ENCODE results near the gene GALK2. TPM values are rescaled to one million over a fixed set of nuclear protein-coding genes. Genes with fewer than 3 reads are reported as not detected.

The GALK2 gene
- 11.9 TPM for polyA plus RNA-seq (2013, experiment 1 of 2)
- polyA plus RNA-seq (2013, experiment 2 of 2) = 11.3 TPM

DNA sequence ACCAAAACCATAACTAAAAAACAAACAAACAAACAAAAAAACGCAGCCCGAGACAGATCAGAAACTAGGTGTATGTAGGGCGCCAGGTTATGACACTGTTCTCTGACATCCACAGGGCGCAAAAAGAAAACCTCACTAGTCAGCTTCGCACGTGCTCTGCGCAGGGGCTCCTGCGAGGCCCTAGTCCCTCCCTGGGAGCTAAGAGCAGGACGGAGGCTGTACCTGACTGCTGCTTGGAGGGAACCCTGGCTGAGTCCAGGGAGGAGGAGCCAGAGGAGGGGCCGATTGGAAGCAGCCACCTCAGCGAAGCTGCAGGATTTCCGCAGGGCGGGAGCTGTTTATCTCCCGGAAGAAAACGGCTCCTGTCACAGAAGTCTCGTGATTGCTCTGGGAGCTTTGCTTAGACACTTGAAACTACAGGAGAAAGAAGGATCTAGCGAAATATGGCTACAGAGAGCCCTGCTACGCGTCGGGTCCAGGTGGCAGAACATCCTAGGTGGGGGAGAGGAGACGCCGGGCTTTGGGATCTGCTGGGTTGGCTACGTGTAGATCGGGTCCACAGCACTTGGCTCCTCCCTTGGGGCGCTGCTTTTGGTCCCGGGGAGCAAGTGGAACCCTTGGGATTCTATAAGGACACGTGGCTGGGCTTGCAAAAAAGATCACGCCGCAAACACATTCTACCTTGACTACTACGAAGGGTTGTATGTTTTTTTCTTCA, at the start of gene GALK2:
GALK2 (plus strand) TSS at position 368 of the 718 bp plus-strand sequence; CDS start at position 444, 76 bp downstream.
- no peak within 1 kb of the TSS for H2BK12ac ChIP-seq (ENCODE audit: low read length)
- no CpG with 5 or more reads among the region's 30 CpGs for WGBS, 2 donors (ENCODE audit: extremely low coverage in 2 of 2, insufficient read length in 2 of 2, insufficient replicate concordance in 1 of 2)
- peak within 1 kb of the TSS; percentile 92 for H2AFZ ChIP-seq (ENCODE audit: low read length)
- peaks cover 0 to 3% of the 10 kb centered on the region in 2 donors for H3K9me3 ChIP-seq (replicated peaks in 1 of 2; ENCODE audit: control insufficient read depth in 2 of 2, insufficient read depth in 1 of 2, low read depth in 1 of 2, low read length in 2 of 2)
- peaks cover 2 to 3% of the 10 kb centered on the region in 2 donors for H3K4me1 ChIP-seq (ENCODE audit: control insufficient read depth in 2 of 2, insufficient read depth in 1 of 2, low read depth in 1 of 2, low read length in 2 of 2)
- H3K23ac ChIP-seq (ENCODE audit: low read depth, low read length, poor library complexity) = peak within 1 kb of the TSS; percentile 26
- H3K27me3 ChIP-seq (ENCODE audit: control insufficient read depth in 3 of 3, insufficient read depth in 3 of 3, low read depth in 1 of 3, low read length in 3 of 3) = no peaks in the 10 kb centered on the region
- H3K4me3 ChIP-seq (ENCODE audit: low read length in 2 of 2) = peak within 1 kb of the TSS; percentile 57 to 92
- H3K36me3 ChIP-seq (replicated peaks in 1 of 2; ENCODE audit: control insufficient read depth in 2 of 2, insufficient read depth in 2 of 2, low read length in 2 of 2) = no peaks in the 10 kb centered on the region
- H3K14ac ChIP-seq (ENCODE audit: low read length) = no peak within 1 kb of the TSS
- H3K4me2 ChIP-seq (ENCODE audit: insufficient read depth, low read length, poor library complexity, severe bottlenecking) = peak within 1 kb of the TSS; percentile 70
- H2BK15ac ChIP-seq (ENCODE audit: low read length) = no peak within 1 kb of the TSS
- DNase-seq (ENCODE audit: low spot score) = peak; percentile 64
- H2BK5ac ChIP-seq (ENCODE audit: low read length) = no peak within 1 kb of the TSS
- H2BK120ac ChIP-seq (ENCODE audit: low read depth, low read length) = peak within 1 kb of the TSS; percentile 39
- no peak within 1 kb of the TSS for H3K27ac ChIP-seq (replicated peaks; ENCODE audit: low read length)
- H2AK5ac ChIP-seq (ENCODE audit: low read depth, low read length) = no peak within 1 kb of the TSS
- H3K4ac ChIP-seq (ENCODE audit: low read length) = no peak within 1 kb of the TSS
- peak within 1 kb of the TSS; percentile 78 for H3K9ac ChIP-seq (ENCODE audit: low read depth, low read length, poor library complexity)
- peak within 1 kb of the TSS; percentile 84 for H3K18ac ChIP-seq (ENCODE audit: low read length)
- no peak within 1 kb of the TSS for H4K91ac ChIP-seq (ENCODE audit: low read depth, low read length, poor library complexity)
- H3K79me1 ChIP-seq (ENCODE audit: low read depth, low read length) = no peaks in the 10 kb centered on the region
- no peak within 1 kb of the TSS for H4K8ac ChIP-seq (ENCODE audit: low read depth, low read length)

DNA sequence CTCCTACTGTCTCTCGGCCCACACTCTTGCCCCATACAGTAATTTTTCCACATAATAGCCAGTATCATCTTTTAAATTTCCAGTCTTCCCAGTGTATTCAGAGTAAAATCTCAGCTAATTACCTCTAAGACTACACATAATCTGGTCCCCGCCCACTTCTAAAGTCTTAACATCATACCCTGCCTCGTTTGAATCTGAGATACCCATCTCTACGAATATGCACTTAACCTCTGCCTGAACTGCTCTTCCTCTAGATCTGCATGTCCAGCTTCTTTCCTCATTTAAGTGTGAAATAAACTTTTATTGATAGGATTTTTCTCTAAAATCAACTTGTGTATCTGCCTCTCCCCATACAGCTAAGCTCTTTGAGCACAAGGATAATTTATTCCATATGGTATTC, 49.2 kb upstream of the GALK2 start:
- no CpG with 5 or more reads among the region's 4 CpGs for WGBS, 2 donors (ENCODE audit: extremely low coverage in 2 of 2, insufficient read length in 2 of 2, insufficient replicate concordance in 1 of 2)
- Histone ChIP-seq H2BK12ac (ENCODE audit: low read length) (no peak overlapping the region), H4K8ac (ENCODE audit: low read depth, low read length) (no peak overlapping the region), H3K27ac (replicated peaks; ENCODE audit: low read length) (no peak overlapping the region), H3K18ac (ENCODE audit: low read length) (no peak overlapping the region), H3K79me1 (ENCODE audit: low read depth, low read length) (no peaks in the 10 kb centered on the region), H3K36me3 (replicated peaks in 1 of 2; ENCODE audit: control insufficient read depth in 2 of 2, insufficient read depth in 2 of 2, low read length in 2 of 2) (peaks cover 0 to 43% of the 10 kb centered on the region in 2 donors), H3K4me1 (ENCODE audit: control insufficient read depth in 2 of 2, insufficient read depth in 1 of 2, low read depth in 1 of 2, low read length in 2 of 2) (no peaks in the 10 kb centered on the region), H3K4ac (ENCODE audit: low read length) (no peak overlapping the region), H3K23ac (ENCODE audit: low read depth, low read length, poor library complexity) (no peak overlapping the region), H2AFZ (ENCODE audit: low read length) (no peak overlapping the region), H2BK5ac (ENCODE audit: low read length) (no peak overlapping the region), H2AK5ac (ENCODE audit: low read depth, low read length) (no peak overlapping the region), H3K4me3 (ENCODE audit: low read length in 2 of 2) (no peak overlapping the region), H3K27me3 (ENCODE audit: control insufficient read depth in 3 of 3, insufficient read depth in 3 of 3, low read depth in 1 of 3, low read length in 3 of 3) (no peaks in the 10 kb centered on the region), H3K14ac (ENCODE audit: low read length) (no peak overlapping the region), H2BK120ac (ENCODE audit: low read depth, low read length) (no peak overlapping the region), H3K9me3 (replicated peaks in 1 of 2; ENCODE audit: control insufficient read depth in 2 of 2, insufficient read depth in 1 of 2, low read depth in 1 of 2, low read length in 2 of 2) (peaks cover 0 to 3% of the 10 kb centered on the region in 2 donors), H3K4me2 (ENCODE audit: insufficient read depth, low read length, poor library complexity, severe bottlenecking) (no peak overlapping the region), H3K9ac (ENCODE audit: low read depth, low read length, poor library complexity) (no peak overlapping the region), H4K91ac (ENCODE audit: low read depth, low read length, poor library complexity) (no peak overlapping the region), H2BK15ac (ENCODE audit: low read length) (no peak overlapping the region)
- DNase-seq (ENCODE audit: low spot score) = no peak

DNA sequence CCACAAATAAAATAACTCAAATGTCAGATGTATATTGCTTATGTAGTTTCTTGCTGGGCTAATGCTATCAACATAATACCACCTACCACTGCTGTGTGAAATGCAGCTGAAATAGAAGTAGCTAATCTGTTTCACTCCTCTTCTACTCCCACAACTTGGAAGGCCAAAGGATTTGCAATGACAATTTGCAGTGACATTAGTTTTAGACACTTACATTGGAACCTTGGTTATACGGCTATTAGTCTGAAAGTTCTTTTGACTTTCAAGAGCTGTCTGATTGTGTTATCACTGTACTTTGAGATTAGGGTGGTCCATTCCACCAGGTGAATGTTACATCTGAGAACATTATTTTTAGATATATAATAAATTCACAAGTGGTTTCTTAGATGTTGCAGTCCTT, 48.1 kb upstream of the GALK2 start:
- H3K9ac ChIP-seq (ENCODE audit: low read depth, low read length, poor library complexity) = no peak overlapping the region
- no peaks in the 10 kb centered on the region for H3K9me3 ChIP-seq (replicated peaks in 1 of 2; ENCODE audit: control insufficient read depth in 2 of 2, insufficient read depth in 1 of 2, low read depth in 1 of 2, low read length in 2 of 2)
- H2BK12ac ChIP-seq (ENCODE audit: low read length) = no peak overlapping the region
- H3K14ac ChIP-seq (ENCODE audit: low read length) = no peak overlapping the region
- no peak overlapping the region for H4K91ac ChIP-seq (ENCODE audit: low read depth, low read length, poor library complexity)
- no peak for DNase-seq (ENCODE audit: low spot score)
- no peak overlapping the region for H3K4me2 ChIP-seq (ENCODE audit: insufficient read depth, low read length, poor library complexity, severe bottlenecking)
- H2BK15ac ChIP-seq (ENCODE audit: low read length) = no peak overlapping the region
- H3K4me3 ChIP-seq (ENCODE audit: low read length in 2 of 2) = no peak overlapping the region
- no peak overlapping the region for H3K27ac ChIP-seq (replicated peaks; ENCODE audit: low read length)
- H2BK5ac ChIP-seq (ENCODE audit: low read length) = no peak overlapping the region
- no peak overlapping the region for H4K8ac ChIP-seq (ENCODE audit: low read depth, low read length)
- WGBS, 2 donors (ENCODE audit: extremely low coverage in 2 of 2, insufficient read length in 2 of 2, insufficient replicate concordance in 1 of 2) = no CpG with 5 or more reads among the region's 1 CpG
- H2AK5ac ChIP-seq (ENCODE audit: low read depth, low read length) = no peak overlapping the region
- H2AFZ ChIP-seq (ENCODE audit: low read length) = no peak overlapping the region
- no peaks in the 10 kb centered on the region for H3K4me1 ChIP-seq (ENCODE audit: control insufficient read depth in 2 of 2, insufficient read depth in 1 of 2, low read depth in 1 of 2, low read length in 2 of 2)
- no peak overlapping the region for H3K23ac ChIP-seq (ENCODE audit: low read depth, low read length, poor library complexity)
- no peak overlapping the region for H3K4ac ChIP-seq (ENCODE audit: low read length)
- H3K36me3 ChIP-seq (replicated peaks in 1 of 2; ENCODE audit: control insufficient read depth in 2 of 2, insufficient read depth in 2 of 2, low read length in 2 of 2) = peaks cover 0 to 42% of the 10 kb centered on the region in 2 donors
- no peak overlapping the region for H3K18ac ChIP-seq (ENCODE audit: low read length)
- H3K27me3 ChIP-seq (ENCODE audit: control insufficient read depth in 3 of 3, insufficient read depth in 3 of 3, low read depth in 1 of 3, low read length in 3 of 3) = no peaks in the 10 kb centered on the region
- no peak overlapping the region for H2BK120ac ChIP-seq (ENCODE audit: low read depth, low read length)
- no peaks in the 10 kb centered on the region for H3K79me1 ChIP-seq (ENCODE audit: low read depth, low read length)

DNA sequence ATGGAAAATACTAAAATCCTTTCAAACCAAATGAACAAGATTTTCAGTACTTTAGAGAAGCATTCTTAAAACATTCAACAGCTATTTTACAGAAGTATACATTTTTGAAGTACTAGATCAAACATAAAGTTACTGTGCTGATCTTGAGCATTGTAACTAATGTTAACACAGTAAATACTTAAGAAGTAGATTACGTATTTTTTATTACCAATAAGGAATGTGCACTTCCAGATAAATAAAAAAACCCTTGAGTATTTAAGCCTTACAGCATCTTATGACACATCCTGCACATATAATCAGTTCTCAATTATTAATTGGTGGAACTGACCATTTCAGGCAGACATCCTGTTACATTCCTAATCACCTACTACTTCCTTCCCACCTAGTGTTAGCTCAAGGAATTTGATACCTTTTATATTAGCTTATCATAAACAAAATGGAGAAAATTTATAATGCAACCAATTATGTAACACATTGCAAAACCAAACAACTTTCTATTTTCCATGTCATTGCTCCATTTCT, 47.4 kb upstream of the GALK2 start:
- Histone ChIP-seq H3K4me2 (ENCODE audit: insufficient read depth, low read length, poor library complexity, severe bottlenecking) (no peak overlapping the region), H3K4me1 (ENCODE audit: control insufficient read depth in 2 of 2, insufficient read depth in 1 of 2, low read depth in 1 of 2, low read length in 2 of 2) (no peaks in the 10 kb centered on the region), H3K23ac (ENCODE audit: low read depth, low read length, poor library complexity) (no peak overlapping the region), H2BK15ac (ENCODE audit: low read length) (no peak overlapping the region), H3K36me3 (replicated peaks in 1 of 2; ENCODE audit: control insufficient read depth in 2 of 2, insufficient read depth in 2 of 2, low read length in 2 of 2) (peaks cover under 1 to 49% of the 10 kb centered on the region in 2 donors), H3K18ac (ENCODE audit: low read length) (no peak overlapping the region), H2AK5ac (ENCODE audit: low read depth, low read length) (no peak overlapping the region), H4K91ac (ENCODE audit: low read depth, low read length, poor library complexity) (no peak overlapping the region), H3K9me3 (replicated peaks in 1 of 2; ENCODE audit: control insufficient read depth in 2 of 2, insufficient read depth in 1 of 2, low read depth in 1 of 2, low read length in 2 of 2) (no peaks in the 10 kb centered on the region), H4K8ac (ENCODE audit: low read depth, low read length) (no peak overlapping the region), H2BK5ac (ENCODE audit: low read length) (no peak overlapping the region), H2BK120ac (ENCODE audit: low read depth, low read length) (no peak overlapping the region), H3K4me3 (ENCODE audit: low read length in 2 of 2) (no peak overlapping the region), H2AFZ (ENCODE audit: low read length) (no peak overlapping the region), H3K27me3 (ENCODE audit: control insufficient read depth in 3 of 3, insufficient read depth in 3 of 3, low read depth in 1 of 3, low read length in 3 of 3) (no peaks in the 10 kb centered on the region), H3K14ac (ENCODE audit: low read length) (no peak overlapping the region), H3K27ac (replicated peaks; ENCODE audit: low read length) (no peak overlapping the region), H3K79me1 (ENCODE audit: low read depth, low read length) (no peaks in the 10 kb centered on the region), H2BK12ac (ENCODE audit: low read length) (no peak overlapping the region), H3K4ac (ENCODE audit: low read length) (no peak overlapping the region), H3K9ac (ENCODE audit: low read depth, low read length, poor library complexity) (no peak overlapping the region)
- no CpG with 5 or more reads among the region's 1 CpG for WGBS, 2 donors (ENCODE audit: extremely low coverage in 2 of 2, insufficient read length in 2 of 2, insufficient replicate concordance in 1 of 2)
- no peak for DNase-seq (ENCODE audit: low spot score)
